Femur (tissue), 1 donor: ENCODE data around the gene NEK11.
A peak's percentile ranks its signal among the peaks of the same experiment; 100 is the strongest.
"Not testable (repeated sequence)": the region's sequence is repeated elsewhere in the genome, so short reads cannot be mapped to it uniquely, and the experiment has no call there.

Experiments used
- DNase-seq: peaks from one replicate; pipeline ENCODE4 v3.0.0-alpha.2; 2017

NEK11 gene

GRCh38 chr3:131026321-131027151 lies at the start of gene NEK11, which contains the start of gene ASTE1:
NEK11 (plus strand) TSS chr3:131026877; CDS start chr3:131029709, 2,832 bp downstream.
ASTE1 (minus strand) TSS chr3:131026825; CDS start chr3:131025306, 1,519 bp downstream.
- peak; percentile 95 for DNase-seq

GRCh38 chr3:130979117-130979516 lies 47.6 kb upstream of the NEK11 start:
- no peak for DNase-seq

- DNase-seq: no peak
Observed at GRCh38 chr3:130981469-130981868, 45.2 kb upstream of the NEK11 start.

- no peak for DNase-seq
Observed at GRCh38 chr3:130990282-130990681, 36.4 kb upstream of the NEK11 start.

GRCh38 chr3:130991126-130991525 lies 35.6 kb upstream of the NEK11 start:
- no peak for DNase-seq

GRCh38 chr3:130992344-130992743 lies 34.3 kb upstream of the NEK11 start:
- DNase-seq: no peak

- DNase-seq: no peak
Observed at GRCh38 chr3:130997289-130997688, 29.4 kb upstream of the NEK11 start.

GRCh38 chr3:131001071-131001470 lies 25.6 kb upstream of the NEK11 start:
- DNase-seq: no peak

GRCh38 chr3:131004603-131005002 lies 22.1 kb upstream of the NEK11 start:
- no peak for DNase-seq

GRCh38 chr3:131007256-131007655 lies 19.4 kb upstream of the NEK11 start:
- DNase-seq: no peak

GRCh38 chr3:131007782-131008181 lies 18.9 kb upstream of the NEK11 start:
- DNase-seq: no peak

- DNase-seq: no peak
Observed at GRCh38 chr3:131008326-131008725, 18.4 kb upstream of the NEK11 start.

- no peak for DNase-seq
Observed at GRCh38 chr3:131009698-131010097, 17.0 kb upstream of the NEK11 start.

GRCh38 chr3:131018970-131019369 lies 7.7 kb upstream of the NEK11 start:
- no peak for DNase-seq

- DNase-seq: no peak
Observed at GRCh38 chr3:131020122-131020693, 6.5 kb upstream of the NEK11 start.

- DNase-seq: no peak
Observed at GRCh38 chr3:131025539-131025938, 1.1 kb upstream of the NEK11 start.

- DNase-seq: no peak
Observed at GRCh38 chr3:131028844-131029243, 2.2 kb downstream of the NEK11 start.

GRCh38 chr3:131031660-131032059 lies 5.0 kb downstream of the NEK11 start:
- no peak for DNase-seq

GRCh38 chr3:131033480-131034080 lies 6.9 kb downstream of the NEK11 start:
- DNase-seq: no peak

- no peak for DNase-seq
Observed at GRCh38 chr3:131036200-131036816, 9.6 kb downstream of the NEK11 start.

GRCh38 chr3:131036986-131037385 lies 10.3 kb downstream of the NEK11 start:
- DNase-seq: no peak

- DNase-seq: no peak
Observed at GRCh38 chr3:131038326-131038725, 11.6 kb downstream of the NEK11 start.

GRCh38 chr3:131042271-131042985 lies 15.8 kb downstream of the NEK11 start:
- DNase-seq: not testable (repeated sequence)
